Activated naive CD4-positive, alpha-beta T cell (primary cell): Measurements from ENCODE around the gene ZNF398.
"Not testable (repeated sequence)": the region's sequence is repeated elsewhere in the genome, so short reads cannot be mapped to it uniquely, and the experiment has no call there.

Experiments
- DNase-seq, 4 experiments: peaks; one replicate each; lab custom pipeline; 2025; lab: John Stamatoyannopoulos, UW

ZNF398 gene, protein sequence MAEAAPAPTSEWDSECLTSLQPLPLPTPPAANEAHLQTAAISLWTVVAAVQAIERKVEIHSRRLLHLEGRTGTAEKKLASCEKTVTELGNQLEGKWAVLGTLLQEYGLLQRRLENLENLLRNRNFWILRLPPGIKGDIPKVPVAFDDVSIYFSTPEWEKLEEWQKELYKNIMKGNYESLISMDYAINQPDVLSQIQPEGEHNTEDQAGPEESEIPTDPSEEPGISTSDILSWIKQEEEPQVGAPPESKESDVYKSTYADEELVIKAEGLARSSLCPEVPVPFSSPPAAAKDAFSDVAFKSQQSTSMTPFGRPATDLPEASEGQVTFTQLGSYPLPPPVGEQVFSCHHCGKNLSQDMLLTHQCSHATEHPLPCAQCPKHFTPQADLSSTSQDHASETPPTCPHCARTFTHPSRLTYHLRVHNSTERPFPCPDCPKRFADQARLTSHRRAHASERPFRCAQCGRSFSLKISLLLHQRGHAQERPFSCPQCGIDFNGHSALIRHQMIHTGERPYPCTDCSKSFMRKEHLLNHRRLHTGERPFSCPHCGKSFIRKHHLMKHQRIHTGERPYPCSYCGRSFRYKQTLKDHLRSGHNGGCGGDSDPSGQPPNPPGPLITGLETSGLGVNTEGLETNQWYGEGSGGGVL

GRCh38 chr7:149147072-149147751 lies at the start of gene ZNF398:
TSS of gene ZNF398 (plus strand) at chr7:149147453. CDS start at chr7:149147743, 290 bp downstream.
- DNase-seq, result peak; percentile 65 to 81 (median 66)

GRCh38 chr7:149099058-149099457 lies 48.2 kb upstream of the ZNF398 start:
- DNase-seq, result no peak

- no peak for DNase-seq
These were observed 46.4 kb upstream of the ZNF398 start for GRCh38 chr7:149100821-149101220.

DNA sequence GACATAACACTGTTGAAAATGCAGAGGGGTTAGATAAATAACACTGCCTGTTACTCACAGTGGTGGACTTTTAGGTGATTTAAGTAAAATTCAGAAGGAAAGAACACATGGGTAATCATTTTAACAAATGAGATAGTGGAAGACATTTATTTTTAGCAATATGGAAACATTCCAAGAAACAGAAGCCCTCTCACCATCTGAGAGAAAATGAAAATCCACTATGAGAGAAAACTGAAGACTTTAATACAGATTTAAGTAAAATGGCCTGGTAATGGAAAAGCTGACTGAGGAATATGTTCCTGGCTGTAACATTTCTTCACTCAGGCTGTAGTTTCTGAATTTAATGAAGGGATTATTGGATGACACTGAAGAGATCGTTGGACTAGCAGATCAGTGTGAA lies 44.6 kb upstream of the ZNF398 start:
- no peak for DNase-seq

- DNase-seq, result no peak
These were observed 43.8 kb upstream of the ZNF398 start for GRCh38 chr7:149103424-149103823.

DNA sequence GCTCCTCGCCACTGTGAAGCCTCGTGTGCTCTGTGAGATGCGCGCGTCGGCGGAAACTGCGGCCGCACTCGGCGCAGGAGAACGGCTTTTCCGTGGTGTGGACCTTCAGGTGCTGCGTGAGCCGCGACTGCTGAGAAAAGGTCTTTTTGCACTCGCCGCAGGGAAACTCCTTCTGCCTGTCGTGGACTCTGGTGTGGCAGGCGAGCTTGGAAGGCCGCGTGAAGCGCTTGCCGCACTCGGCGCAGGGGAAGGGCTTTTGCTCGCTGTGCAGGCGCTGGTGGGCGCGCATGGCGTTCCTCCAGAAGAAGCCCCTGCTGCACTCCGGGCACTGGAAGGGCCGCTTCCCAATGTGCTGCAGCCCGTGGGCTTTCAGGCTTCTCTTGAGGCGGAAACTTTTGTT lies 43.0 kb upstream of the ZNF398 start:
- DNase-seq, result no peak

- no peak for DNase-seq
These were observed 42.5 kb upstream of the ZNF398 start for GRCh38 chr7:149104749-149105148.

DNA sequence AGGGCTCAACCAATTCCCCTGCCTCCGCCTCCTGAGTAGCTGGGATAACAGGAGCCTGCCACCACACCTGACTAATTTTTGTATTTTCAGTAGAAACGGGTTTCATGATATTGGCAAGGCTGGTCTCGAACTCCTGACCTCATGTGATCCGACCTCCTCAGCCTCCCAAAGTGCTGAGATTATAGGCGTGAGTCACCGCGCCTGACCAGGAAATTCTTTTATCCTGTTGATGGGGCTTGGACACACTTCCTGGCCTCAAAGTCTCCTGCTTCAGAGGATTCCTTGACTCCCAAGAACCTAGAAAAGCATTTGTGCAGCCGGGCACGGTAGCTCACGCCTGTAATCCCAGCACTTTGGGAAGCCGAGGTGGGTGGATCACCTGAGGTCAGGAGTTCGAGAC lies 37.3 kb upstream of the ZNF398 start:
- no peak for DNase-seq

DNA sequence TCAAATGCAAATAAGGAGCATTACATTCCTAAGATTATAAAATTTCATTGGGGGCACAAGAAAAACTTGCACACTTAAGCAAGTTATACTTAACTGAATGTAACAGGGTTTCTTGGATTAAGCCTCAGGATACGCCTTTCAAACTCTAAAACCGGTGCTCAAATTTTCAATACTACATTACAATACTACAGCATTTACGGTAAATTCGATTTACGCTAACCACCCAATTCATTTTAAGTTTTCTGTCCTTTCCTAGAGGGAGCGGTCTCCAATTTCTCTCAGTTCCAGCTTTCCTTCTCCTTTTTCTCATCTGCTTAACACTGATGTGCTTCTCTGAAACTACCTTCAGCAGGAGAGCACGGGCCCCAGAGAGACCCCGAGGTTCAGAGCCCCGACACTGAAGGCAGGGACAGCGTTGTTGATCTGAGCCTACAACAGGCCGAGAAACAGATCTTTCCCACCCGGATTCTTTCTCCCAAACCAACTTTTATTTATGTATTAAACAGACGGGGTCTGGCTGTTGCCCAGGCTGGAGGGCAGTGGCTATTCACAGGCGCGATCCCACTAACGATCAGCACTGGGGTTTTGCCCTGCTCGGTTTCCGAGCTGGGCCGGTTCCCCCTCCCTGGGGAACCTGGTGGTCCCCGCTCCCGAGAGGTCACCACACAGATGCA lies 21.9 kb upstream of the ZNF398 start:
- no peak for DNase-seq

DNA sequence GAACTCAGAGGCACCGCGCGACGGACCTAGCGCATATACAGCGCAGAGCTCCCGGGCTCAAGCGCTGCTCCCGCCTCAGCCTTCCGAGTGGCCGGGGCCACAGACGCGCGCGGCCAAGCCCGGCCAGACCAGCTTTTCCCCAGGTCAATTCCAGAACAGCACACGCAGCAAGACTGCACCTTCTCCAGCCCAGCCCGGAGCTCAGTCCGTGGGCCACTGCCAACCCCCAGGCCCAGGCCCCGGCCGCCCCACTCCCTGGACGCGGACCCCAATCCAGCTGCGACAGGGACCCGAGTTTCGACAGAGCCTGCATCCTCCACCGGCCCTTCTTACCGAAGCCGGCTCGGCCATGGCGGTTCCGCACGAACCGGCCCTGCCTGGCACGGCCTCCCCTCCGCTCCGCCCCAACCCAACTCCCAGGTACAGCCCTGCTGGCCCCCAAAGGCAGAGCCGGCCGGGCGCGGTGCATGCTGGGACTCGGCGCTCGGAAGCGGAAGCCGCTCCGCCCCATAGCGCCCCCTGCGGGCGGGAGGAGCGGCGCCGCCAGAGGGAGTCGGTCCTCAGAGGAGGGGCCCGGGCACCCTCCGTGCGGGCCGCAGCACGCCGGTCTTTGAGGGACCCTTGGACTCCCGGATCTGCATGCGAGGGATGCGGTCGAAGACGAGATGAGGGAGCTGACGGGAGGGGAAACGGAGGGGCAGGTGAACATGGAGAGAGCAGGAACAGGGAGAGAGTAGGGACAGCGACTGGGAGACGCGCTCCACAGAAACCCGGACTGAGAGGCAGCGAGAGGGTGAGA lies 21.2 kb upstream of the ZNF398 start, which contains the start of gene ZNF425:
TSS of gene ZNF425 (minus strand) at position 462 of the 799 bp plus-strand sequence. CDS start at position 351, 111 bp downstream.
- DNase-seq, result peak; percentile 89 to 92 (median 92)

DNA sequence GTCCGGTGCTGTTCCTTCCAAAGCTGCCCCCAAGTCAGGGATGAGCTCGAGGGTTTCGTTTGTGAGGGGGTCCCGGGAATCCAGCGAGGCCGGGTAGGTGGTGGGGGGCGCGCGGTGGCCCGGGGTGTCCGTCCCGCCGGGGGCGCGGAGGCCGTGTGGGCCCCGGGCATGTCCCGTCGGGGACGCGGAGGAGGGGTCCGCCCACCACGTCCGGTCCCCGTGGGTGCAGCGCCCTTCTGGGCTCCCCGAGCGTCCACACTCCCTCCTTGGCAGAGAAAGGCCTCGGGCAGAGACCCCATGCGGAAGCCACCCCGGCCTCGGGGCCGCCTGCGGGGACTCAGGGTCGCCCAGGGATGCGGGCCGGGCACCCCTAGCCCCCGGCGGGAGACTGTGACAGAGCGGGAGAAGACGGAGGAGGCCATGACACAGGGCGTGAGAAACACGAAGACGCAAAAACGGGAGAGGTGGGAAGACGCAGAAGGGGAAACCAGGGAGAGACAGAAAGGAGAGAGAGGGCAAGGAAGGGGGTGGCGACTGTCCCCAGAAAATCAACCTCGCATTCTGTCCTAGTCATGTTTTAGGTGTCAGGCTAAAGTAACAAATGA lies 20.5 kb upstream of the ZNF398 start:
- peak in 2 of 4 experiments; percentile 29 to 50 for DNase-seq

DNA sequence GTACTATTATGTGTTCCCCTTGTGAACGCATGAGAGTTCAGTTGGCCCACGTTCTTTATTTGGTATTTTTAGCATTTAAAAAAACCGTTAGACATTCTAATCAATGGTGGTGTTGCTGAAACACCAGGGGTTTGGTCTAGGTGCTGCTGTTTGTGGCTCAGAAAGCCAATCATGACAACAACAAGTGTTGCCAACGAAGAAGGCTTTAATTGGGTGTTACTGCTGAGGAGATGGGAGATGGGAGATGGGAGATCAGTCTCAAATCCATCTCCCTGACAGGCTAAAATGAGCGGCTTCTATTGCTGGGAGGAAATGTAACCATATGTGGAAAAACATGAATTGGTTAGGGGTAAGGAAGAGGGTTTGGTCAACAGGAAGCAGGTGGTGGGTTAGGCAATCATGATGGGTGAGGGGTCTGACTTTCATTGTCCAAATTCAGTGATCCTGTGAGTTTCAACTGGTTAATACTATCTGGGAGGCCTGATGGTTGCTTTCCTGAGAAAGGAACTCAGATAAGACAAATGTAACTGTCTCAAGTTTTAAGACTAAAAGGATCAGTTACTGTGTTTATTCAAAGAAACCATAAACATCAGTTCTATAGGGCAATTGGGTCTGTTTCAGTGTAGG lies 16.6 kb upstream of the ZNF398 start:
- DNase-seq, result no peak

DNA sequence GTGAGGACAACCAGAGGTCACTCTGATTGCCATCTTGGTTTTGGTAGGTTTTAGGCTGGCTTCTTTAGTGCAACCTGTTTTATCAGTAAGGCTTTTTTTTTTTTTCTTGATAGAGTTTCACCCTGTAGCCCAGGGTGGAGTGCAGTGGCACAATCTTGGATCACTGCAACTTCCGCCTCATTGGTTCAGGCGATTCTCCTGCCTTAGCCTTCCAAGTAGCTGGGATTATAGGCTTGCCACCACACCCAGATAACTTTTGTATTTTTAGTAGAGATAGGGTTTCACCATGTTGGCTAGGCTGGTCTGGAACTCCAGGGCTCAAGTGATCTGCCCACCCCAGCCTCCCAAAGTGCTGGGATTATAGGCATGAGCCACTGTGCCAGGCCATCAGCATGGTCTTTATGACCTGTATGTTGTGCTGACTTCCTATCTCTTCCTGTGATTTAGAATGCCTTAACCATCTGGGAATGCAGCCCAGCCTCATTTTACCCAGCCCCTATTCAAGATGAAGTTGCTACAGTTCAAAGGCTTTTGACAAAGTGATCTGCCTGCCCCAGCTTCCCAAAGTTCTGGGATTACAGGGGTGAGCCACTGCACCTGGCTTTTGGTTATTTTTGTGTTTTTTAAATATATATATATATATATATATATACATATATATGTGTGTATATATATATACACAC lies 14.1 kb upstream of the ZNF398 start:
- DNase-seq, result no peak

DNA sequence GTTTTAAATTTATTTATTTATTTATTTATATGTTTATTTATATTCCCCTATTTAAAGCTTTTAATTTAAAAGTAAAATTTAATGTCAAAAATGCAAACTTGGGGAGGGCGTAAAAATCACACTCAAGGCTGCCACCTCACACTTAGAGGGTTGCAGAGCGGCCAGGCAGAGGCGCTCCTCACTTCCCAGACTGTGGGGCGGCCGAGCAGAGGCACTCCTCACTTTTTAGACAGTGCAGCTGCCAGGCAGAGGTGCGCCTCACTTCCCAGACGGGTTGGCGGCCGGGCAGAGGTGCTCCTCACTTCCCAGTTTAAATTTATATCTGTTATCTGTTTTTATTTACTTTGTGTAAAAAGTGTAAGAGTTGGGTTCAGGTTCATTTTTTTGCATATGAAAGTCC lies 11.1 kb upstream of the ZNF398 start:
- DNase-seq, result no peak

DNA sequence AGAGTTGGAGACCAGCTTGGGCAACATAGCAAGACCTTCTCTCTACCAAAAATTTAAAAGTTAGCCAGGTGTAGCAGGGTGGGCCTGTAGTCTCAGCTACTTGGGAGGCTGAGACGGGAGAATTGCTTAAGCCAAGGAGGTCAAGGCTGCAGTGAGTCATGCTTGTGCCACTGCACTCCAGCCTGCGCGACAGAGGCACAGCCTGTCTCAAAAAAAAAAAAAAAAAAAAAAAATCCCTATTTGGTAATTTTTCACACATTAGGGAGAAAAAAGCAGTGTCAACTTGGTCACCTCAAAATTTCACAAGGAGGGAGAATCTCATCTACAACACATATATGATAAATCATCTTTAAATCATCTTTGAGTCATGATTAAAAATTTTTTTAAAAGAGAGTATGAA lies 6.4 kb upstream of the ZNF398 start:
- DNase-seq, result no peak

DNA sequence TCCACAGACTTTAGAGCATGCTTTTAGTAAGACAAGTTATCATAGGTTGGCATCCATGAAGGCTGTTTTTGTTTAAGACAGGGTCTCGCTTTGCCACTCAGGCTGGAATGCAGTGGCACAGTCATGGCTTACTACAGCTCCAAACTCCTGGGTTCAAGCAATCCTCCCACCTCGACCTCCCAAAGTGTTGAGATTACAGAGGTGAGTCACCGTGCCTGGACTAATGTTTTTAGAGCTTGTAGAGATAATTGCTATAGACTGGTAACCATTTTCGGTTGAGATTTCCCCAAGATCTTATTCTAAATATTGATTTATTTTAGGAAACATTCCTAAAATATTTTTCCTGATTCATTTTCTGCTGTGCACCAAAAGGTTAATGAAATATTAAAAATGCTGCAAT lies 5.4 kb upstream of the ZNF398 start:
- no peak for DNase-seq

GRCh38 chr7:149144436-149144922 lies 2.8 kb upstream of the ZNF398 start:
- not testable (repeated sequence) for DNase-seq

DNA sequence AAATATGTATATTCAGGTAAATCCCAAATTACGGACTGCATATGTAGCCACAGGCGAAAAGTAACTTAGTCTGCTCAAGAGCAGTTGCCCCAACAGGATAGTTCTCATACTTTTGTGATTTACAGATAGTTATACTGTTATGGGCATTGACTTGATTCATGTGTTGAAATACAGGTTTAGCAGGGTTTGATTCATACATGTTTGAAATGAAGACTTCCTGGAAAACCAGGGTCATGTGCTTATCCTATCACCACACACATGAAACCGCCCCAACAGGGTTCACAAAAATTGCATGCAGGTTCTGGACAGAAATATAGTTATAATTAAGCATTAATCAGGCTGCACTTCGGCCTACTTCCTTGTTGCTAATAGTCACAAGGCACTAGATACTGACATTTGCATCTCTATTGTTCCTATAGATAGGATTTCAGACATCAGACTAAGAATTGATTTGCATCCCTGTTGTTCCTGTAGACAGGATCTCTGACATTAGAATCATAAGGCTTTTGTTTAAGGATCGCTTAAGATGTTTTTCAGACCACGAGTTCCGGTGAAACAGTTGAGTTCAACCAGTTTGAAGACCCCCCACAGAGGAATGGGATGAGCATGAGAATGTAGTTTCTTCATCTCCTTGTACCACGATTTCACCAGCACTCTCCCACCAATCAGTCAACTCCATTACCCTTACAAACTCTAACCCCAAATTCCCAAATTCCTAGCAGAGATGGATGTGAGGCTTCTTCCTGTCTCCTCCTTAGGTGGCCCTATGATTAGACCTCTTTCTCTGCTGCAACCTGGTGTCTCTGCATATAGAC lies 2.0 kb upstream of the ZNF398 start:
- no peak for DNase-seq
